Gastrocnemius medialis (tissue), 4 donors: Measurements from ENCODE around the gene GSG1L.

ENCODE experiments used
- CTCF ChIP-seq, 5 experiments: fragments of 450-650 bp in 3 of 5; fragments of 200-600 bp in 2 of 5; sonication (generic) in 2 of 5; IDR thresholded peaks in 4 of 5; conservative IDR thresholded peaks in 1 of 5; 1 replicate in 4 of 5; 2 replicates in 1 of 5; pipeline ENCODE4 v1.5.1; 2016 to 2019; ENCODE audit warnings: antibody characterized with exemption in 5 of 5, mild to moderate bottlenecking in 3 of 5, moderate library complexity in 3 of 5
- POLR2A ChIP-seq, 2 donors: fragments of 450-650 bp; IDR thresholded peaks; one replicate each; pipeline ENCODE4 v1.6.1; 2017; ENCODE audit warnings: antibody characterized with exemption in 2 of 2, mild to moderate bottlenecking in 2 of 2, moderate library complexity in 2 of 2

DNA sequence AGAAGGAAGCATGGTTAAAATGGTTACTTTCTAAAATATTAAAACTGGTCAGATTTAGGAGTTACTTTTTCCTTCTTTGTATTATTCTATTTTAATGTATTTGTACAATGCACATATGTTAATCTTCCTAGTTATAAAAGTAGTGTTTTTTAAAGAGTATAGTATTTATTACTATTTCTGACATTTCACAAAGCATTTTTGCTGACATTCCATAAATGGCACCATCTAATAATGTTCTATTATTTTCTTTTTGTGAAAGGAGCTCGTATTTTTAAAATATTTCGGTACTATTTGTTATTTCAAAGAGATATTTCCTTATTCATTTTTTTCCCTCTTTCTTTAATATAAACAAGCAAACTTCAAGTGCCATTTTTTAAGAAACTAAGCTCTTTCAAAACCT, 47.5 kb upstream of the GSG1L start:
- TF ChIP-seq CTCF (IDR thresholded peaks at IDR 0.05 in 4 of 5, conservative IDR thresholded peaks at IDR 0.05 in 1 of 5) (no peak), POLR2A (IDR thresholded peaks at IDR 0.05) (no peak)
